Subcutaneous adipose tissue (tissue), 4 donors: ENCODE data around the gene CHRD. TPM values are rescaled to one million over a fixed set of nuclear protein-coding genes. Genes with fewer than 3 reads are reported as not detected.

Experiments used
- CTCF ChIP-seq: fragments of 450-650 bp; IDR thresholded peaks from one replicate; pipeline ENCODE4 v1.5.1; 2016; ENCODE audit warnings: low read depth, mild to moderate bottlenecking, control low read depth, antibody characterized with exemption, moderate library complexity
- total RNA-seq, 4 donors: library from RNA; depleted of rRNA; stranded (reverse); fragments of >200 nt; gene quantifications; one replicate each; pipeline ENCODE4 v1.1.0, GENCODE V29; 2016

CHRD gene
- total RNA-seq, 4 donors from 2014 or later: 8.0 to 11.7 (median 11.0) TPM

GRCh38 chr3:184375747-184376461, 4.0 kb upstream of the CHRD start:
- no peak for TF ChIP-seq CTCF

- TF ChIP-seq CTCF: no peak
These were observed 2.5 kb upstream of the CHRD start for GRCh38 chr3:184377374-184377773.

- TF ChIP-seq CTCF: no peak
These were observed 1.9 kb upstream of the CHRD start, which contains the start of gene THPO for GRCh38 chr3:184377882-184378445. TSS of gene THPO (minus strand) at chr3:184378207. CDS start at chr3:184376259, 1,948 bp downstream.

- no peak for TF ChIP-seq CTCF
These were observed 1.1 kb upstream of the CHRD start for GRCh38 chr3:184378651-184379357.

- TF ChIP-seq CTCF: no peak
These were observed 352 bp downstream of the CHRD start for GRCh38 chr3:184380185-184380626.

GRCh38 chr3:184380627-184381260, 890 bp downstream of the CHRD start:
- no peak for TF ChIP-seq CTCF
